HG03378 (cell line): Measurements from ENCODE around the gene HRH2.

Experiments
- ATAC-seq: cut with Tn5 transposase; IDR thresholded peaks from one replicate; pipeline ENCODE4 v1.9.1; 2021; ENCODE audit warnings: mild to moderate bottlenecking, moderate library complexity; ENCODE audit not compliant: unreplicated experiment

The HRH2 gene

DNA sequence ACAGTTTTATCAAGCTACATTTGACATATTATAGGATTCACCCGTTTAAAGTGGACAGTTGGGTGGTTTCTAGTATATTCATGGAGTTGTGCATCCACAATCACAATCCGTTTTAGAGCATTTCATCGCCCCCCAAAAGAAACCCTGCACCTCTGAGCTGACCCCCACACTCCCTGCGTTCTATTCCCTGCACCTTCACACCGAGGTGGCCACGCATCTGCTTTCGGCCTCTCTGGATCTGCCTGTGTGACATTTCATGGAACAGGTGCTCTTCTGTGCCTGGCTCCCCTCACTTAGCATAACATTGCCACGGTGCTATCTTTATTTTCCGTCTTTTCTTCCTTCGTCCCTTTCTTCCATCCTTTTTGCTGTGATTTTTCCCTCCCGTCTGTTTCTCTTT, 32.7 kb downstream of the HRH2 start:
- ATAC-seq = no peak

DNA sequence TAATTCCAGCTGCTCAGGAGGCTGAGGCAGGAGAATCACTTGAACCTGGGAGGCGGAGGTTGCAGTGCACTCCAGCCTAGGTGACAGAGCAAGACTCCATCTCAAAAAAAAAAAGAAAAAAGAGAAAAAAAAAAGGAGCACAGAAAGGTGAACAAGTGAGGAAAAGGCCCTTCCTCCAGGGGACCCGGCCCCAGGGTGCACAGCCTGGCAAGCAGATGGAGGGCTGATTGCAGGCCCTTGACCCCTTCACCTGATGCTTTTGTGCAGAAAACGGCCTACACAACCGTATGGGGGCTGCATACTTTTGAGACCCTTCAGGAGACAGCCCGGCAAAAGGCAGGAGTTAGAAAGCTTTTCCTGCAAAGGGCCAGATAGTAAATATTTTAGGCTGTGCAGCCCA, 33.9 kb downstream of the HRH2 start:
- no peak for ATAC-seq

DNA sequence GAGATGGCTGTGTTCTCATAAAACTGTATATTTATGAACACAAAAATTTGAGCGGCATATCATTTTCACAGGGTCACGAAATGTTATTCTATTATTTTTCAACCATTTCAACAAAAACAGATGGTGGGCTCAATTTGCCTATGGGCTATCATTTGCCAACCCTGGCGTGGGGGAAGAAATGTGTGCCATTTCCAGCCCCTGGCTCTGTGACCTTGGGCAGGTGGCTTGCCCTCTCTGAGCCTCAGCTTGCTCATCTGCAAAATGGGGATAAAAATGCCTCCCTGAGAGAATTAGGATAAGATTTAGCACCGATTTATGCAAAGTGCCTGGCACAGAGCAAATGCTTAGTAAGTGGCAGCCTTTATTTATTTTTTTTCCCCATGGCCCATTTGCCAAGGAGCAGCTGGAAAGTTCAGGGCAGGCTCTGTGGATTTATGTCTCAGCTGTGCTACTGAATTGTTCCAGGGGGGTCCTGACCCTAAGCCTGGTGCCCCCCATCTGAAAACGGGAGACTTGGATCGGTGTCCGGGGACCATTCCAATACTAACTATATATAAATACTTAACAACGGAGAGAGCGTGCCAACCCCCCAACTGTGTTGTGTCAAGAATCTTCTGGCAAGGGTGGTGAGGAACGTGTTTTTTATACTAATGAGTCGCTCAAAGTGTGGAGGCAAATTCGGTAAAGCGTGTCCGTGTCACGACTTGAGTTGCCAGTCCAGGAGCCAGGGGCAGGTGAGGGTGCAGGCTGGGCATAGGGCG, 34.5 kb downstream of the HRH2 start:
- no peak for ATAC-seq

DNA sequence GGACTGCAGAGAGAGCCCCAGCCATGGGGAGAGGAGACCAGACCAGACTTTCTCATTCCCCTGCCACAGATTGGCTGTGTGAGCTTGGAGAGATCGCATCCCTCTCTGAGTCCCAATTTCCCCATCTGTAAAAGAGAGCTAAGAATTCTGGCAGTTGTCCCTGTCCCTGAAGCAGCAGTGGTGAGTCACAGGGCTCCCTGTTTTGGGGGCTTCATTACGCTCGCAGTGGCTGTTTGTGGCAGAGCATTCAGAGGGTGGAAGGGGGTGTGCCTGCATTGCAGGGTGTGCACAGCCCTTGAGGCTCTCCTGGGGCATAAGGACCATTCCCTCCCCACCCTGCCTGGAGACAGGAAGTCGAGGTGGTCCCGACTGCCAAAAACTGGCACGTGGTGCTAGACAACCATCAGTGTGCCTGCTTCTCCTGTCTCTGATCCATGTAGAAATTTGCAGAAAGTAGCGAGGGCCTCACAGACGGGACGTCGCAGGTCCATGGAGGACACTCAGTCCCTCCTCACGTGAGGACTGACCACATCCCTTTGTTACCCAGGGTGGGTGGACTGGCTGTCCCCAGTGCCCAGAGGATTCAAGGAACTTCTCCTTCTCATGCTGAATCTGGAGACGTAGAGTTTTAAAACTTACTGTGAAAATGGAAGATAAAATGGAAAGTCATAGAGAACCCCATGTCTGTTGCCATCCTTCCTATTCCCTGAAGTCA, 35.3 kb downstream of the HRH2 start:
- no peak for ATAC-seq

DNA sequence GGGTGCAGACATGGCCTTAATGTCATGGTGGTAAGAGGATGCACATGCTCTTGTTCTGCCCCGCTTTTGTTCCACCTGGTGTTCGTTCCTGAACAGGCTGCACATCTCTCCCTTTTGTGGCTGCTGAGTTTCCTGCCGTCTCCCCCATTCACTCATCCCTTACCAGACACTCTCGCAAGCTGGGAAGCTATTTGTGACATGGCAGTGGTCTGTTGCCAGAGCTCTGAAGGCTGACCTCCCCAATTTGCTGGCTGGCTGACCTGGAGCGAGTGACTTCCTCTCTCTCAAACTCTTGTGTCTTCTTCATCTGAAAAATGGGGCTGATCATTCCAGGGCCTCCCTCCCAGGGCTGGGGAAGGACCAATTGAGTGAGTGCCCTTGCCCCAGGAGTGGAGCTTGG, 35.9 kb downstream of the HRH2 start:
- no peak for ATAC-seq

GRCh38 chr5:175694371-175695160, 36.7 kb downstream of the HRH2 start:
- no peak for ATAC-seq

GRCh38 chr5:175695161-175696126, 37.6 kb downstream of the HRH2 start:
- no peak for ATAC-seq

DNA sequence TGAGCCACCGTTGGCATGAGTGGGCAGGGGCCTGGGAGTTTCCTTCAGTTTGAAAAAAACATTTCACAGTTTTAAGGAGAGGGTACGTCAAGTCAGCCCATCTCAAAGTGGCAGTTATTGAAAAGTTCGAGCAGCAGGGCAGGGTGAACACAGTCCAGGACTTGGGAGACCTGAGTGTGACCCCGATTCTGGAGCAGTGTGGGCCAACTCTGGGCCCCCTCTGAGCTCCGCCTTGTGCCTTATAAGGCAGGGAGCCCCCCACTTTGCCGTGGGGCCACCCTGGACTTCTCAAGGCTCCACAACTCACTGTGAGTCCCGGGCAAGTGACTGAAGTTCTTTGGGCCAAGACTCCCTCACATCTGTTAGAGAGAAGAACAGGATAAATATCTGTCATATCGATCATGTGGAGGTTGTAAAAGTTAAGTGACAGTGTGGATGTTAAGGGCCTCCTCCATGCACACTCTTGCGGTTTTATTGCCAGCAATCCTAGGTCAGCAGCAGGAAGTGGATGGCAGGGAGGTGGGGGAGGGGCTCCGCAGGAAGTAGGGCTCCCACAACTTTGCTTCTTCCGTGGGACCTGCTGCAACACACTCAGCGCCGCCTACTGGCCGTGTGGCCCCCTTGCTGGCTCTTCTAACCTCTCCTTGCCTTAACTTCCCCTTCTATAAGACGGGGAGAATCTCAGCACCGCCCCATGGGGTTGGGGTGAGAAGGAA, 38.4 kb downstream of the HRH2 start:
- no peak for ATAC-seq

GRCh38 chr5:175696855-175697198, 39.0 kb downstream of the HRH2 start:
- no peak for ATAC-seq

- no peak for ATAC-seq
These were observed 40.0 kb downstream of the HRH2 start for GRCh38 chr5:175697846-175698245.

GRCh38 chr5:175698401-175699115, 40.7 kb downstream of the HRH2 start:
- no peak for ATAC-seq

GRCh38 chr5:175700991-175701390, 43.1 kb downstream of the HRH2 start:
- ATAC-seq = no peak

GRCh38 chr5:175701797-175702196, 43.9 kb downstream of the HRH2 start:
- no peak for ATAC-seq

DNA sequence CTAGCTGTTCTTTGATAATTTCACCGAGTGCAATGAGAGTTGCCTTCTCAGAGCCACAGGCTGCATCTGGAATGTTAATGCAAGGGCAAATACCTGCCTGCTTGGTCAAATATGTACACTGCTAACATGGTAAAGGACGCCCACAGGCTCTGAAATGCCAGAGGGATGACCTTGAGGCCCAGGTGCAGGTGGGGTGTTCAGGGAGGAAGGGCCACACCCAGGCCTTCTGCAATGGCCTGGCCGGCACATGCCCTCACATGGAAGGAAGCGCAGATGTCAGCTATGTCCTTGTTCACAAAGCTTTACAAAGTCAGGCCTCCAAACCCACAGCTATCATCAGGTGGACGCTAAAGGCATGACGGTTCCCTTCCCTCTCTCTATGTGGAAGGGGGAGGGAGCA, 48.6 kb downstream of the HRH2 start:
- ATAC-seq = no peak

DNA sequence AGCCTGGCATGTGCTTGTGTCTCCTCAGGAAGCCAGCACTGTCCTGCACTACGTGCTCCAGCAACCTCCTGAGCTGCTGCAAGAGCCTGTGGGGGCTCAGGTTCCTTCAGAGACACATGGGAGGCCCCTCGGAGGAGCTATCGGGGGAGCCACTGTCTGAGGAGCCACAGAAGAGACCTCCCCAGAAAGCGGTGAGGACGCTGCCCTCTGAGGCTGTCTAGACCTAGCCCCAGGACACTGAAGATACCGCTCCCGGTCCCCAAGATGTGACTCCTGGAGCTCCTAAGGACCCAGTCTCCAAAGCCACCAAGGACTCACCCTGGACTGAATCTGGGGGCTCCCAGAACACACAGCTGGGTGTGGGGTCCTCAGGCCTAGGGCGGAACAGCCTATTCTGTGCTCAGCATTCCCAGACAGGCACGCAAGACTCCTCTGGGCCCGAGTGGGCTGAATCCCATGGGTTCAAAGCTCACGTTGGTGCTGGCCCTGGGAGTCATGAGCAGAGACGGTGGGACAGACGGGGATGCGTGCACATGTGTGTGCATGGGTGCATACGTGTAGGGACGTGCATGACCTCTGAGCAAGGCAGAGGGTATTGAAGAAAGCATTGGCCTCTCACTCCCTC, 50.0 kb downstream of the HRH2 start:
- ATAC-seq = no peak

DNA sequence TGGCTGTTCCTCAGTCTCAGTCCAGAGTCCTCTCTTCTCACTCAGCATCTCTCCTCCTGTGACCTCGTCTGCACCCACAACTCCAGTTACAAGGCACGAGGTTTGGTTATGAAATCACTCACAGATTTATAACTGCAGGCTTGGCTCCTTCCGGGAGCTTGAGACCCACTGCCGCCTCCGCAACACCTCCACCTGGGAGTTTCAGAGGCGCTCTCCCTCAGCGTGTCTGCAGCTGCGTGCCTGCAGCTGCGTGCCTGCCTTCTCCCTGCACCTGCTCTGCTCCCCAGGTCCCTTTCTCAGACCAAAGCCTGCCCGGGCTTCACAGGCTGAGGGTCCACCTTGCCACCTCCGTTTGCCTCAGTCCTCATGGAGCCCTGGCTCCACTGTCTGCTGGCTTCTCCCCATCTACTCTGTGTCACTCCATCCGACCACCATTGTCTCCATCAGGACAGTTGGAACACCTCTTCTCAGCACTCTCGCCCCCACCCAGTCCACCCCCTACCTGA, 51.5 kb downstream of the HRH2 start:
- ATAC-seq = no peak

- no peak for ATAC-seq
These were observed 52.5 kb downstream of the HRH2 start for GRCh38 chr5:175710326-175710725.

GRCh38 chr5:175711031-175711430, 53.2 kb downstream of the HRH2 start:
- ATAC-seq = no peak
